ENCODE data around the gene TNRC6C.
"Not testable (repeated sequence)": the region's sequence is repeated elsewhere in the genome, so short reads cannot be mapped to it uniquely, and the experiment has no call there.

TNRC6C gene

GRCh38 chr17:78128551-78129350, 170.2 kb downstream of the TNRC6C start, which contains the start of gene TMC6:
TSS of gene TMC6 (minus strand) at chr17:78128755. CDS start at chr17:78126832, 1,923 bp downstream.
- DNase-seq = peak; percentile 62

- no peak for DNase-seq
Measured at GRCh38 chr17:78129351-78130089, 171.0 kb downstream of the TNRC6C start.

GRCh38 chr17:78130090-78130436, 171.6 kb downstream of the TNRC6C start:
- no peak for DNase-seq

- no peak for DNase-seq
Measured at GRCh38 chr17:78130437-78131101, 172.1 kb downstream of the TNRC6C start, which contains the start of gene TMC8. TSS of gene TMC8 (plus strand) at chr17:78130771. CDS start at chr17:78131589, 818 bp downstream.

GRCh38 chr17:78131172-78132083, 172.9 kb downstream of the TNRC6C start:
- DNase-seq = peak; percentile 66

- peak; percentile 69 for DNase-seq
Measured at GRCh38 chr17:78132084-78132676, 173.7 kb downstream of the TNRC6C start.

GRCh38 chr17:78132767-78133178, 174.3 kb downstream of the TNRC6C start:
- no peak for DNase-seq

GRCh38 chr17:78133179-78133951, 174.9 kb downstream of the TNRC6C start:
- DNase-seq = no peak

GRCh38 chr17:78133971-78134898, 175.7 kb downstream of the TNRC6C start:
- DNase-seq = peak; percentile 72

- no peak for DNase-seq
Measured at GRCh38 chr17:78134899-78135385, 176.4 kb downstream of the TNRC6C start.

GRCh38 chr17:78135858-78136500, 177.5 kb downstream of the TNRC6C start:
- DNase-seq = no peak

GRCh38 chr17:78137392-78138203, 179.1 kb downstream of the TNRC6C start:
- no peak for DNase-seq

GRCh38 chr17:78138204-78139060, 179.9 kb downstream of the TNRC6C start:
- DNase-seq = no peak

GRCh38 chr17:78139861-78140168, 181.3 kb downstream of the TNRC6C start:
- DNase-seq = not testable (repeated sequence)

GRCh38 chr17:78140169-78141051, 181.9 kb downstream of the TNRC6C start:
- peak; percentile 89 for DNase-seq

- DNase-seq = no peak
Measured at GRCh38 chr17:78141437-78142118, 183.1 kb downstream of the TNRC6C start.
